Measurements from ENCODE around the gene RPS17.

Gene RPS17

DNA sequence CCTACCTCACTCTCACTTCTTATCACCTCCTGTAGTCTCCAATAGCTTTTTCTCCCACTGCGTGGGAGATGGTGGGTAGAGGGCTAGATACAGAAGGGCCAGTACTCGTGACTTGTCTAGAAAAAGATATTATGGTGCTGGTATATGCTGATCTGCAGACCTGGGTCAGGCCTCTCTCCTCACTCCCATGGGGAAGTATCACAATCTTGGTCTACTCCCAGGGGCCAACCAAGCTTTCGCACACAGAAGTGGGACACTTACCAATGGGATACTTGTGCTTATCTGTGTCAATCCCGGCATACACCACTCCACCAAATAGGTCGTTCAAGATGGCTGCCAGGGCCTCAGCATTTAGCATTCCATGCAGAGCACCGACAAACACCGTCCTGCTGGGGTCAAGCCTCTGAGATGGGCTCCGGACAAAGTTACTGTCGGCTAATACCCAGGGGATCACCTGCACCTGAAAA, 9.0 kb upstream of the RPS17 start:
- Histone ChIP-seq H3K36me3 (peaks cover 4 to 19% (median 17%) of the 10 kb centered on the region in 3 donors), H3K4me1 (no peaks in the 10 kb centered on the region), H3K27me3 (no peaks in the 10 kb centered on the region), H3K4me3 (no peak overlapping the region), H3K27ac (no peak overlapping the region), H3K9me3 (no peaks in the 10 kb centered on the region)
- intact Hi-C loops (cut with DNase I; ENCODE audit: low total_unique reads) = loop anchor here (10.0 kb wide), 2 partner anchors 96 to 656 kb away; partner anchors contain the start of genes CPEB1 and HDGFL3
- TF ChIP-seq, protein P1, sequence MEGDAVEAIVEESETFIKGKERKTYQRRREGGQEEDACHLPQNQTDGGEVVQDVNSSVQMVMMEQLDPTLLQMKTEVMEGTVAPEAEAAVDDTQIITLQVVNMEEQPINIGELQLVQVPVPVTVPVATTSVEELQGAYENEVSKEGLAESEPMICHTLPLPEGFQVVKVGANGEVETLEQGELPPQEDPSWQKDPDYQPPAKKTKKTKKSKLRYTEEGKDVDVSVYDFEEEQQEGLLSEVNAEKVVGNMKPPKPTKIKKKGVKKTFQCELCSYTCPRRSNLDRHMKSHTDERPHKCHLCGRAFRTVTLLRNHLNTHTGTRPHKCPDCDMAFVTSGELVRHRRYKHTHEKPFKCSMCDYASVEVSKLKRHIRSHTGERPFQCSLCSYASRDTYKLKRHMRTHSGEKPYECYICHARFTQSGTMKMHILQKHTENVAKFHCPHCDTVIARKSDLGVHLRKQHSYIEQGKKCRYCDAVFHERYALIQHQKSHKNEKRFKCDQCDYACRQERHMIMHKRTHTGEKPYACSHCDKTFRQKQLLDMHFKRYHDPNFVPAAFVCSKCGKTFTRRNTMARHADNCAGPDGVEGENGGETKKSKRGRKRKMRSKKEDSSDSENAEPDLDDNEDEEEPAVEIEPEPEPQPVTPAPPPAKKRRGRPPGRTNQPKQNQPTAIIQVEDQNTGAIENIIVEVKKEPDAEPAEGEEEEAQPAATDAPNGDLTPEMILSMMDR (IDR thresholded peaks at IDR 0.05) = no peak
- DNase-seq = no peak

DNA sequence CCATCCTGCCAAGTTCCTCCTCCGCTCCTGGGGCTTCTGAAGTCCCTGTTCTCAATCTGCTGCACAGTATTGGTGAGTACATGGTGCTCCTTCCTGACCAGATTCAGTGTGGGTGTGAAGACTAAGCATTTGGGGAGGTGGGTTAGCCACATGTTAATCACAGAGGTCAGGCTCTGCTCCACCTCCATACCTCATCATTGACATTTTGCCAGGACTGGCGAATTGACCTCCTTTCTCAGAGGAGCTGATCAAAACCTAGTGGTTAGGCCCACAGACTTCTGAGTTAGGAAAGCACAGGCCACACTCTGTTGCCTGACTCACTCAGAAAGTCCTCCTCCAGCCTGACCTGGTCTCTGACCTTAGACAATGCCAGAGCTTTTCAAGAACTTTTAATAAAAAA, 8.4 kb upstream of the RPS17 start:
- peaks cover 4 to 19% (median 17%) of the 10 kb centered on the region in 3 donors for H3K36me3 ChIP-seq

DNA sequence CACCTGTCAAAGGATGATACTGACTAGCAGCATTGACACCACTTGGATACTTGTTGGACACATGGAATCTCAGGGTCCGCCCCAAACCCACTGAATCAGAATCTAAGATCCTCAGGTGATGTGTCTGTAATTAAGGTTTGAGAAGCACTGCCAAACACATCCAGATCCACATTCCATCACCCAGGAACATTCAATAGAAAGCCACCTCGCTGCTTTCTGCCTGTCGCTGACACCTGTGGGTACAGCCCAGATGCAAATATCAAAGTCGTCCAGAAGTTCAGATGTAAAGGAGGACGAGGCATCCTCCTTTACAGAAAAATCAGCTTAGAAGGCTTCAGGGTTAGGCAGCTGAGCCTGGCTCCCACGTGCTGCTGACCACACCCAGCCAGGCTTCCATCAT, 5.2 kb upstream of the RPS17 start:
- TF ChIP-seq, protein P1 (IDR thresholded peaks at IDR 0.05) = no peak
- intact Hi-C loops (cut with DNase I; ENCODE audit: low total_unique reads) = loop anchor here (10.0 kb wide), 2 partner anchors 99 to 659 kb away; partner anchors contain the start of genes CPEB1 and HDGFL3
- no peak overlapping the region for H3K4me3 ChIP-seq
- H3K4me1 ChIP-seq = peaks cover 0 to 5% (median 2%) of the 10 kb centered on the region in 4 donors
- H3K27ac ChIP-seq = no peak overlapping the region
- no peak for DNase-seq
- H3K36me3 ChIP-seq = peaks cover 0 to 9% (median 8%) of the 10 kb centered on the region in 3 donors
- no peaks in the 10 kb centered on the region for H3K27me3 ChIP-seq
- H3K9me3 ChIP-seq = no peaks in the 10 kb centered on the region

More for the DNA sequence above, 8.4 kb upstream of the RPS17 start:
- H3K9me3 ChIP-seq = no peaks in the 10 kb centered on the region
- no peaks in the 10 kb centered on the region for H3K4me1 ChIP-seq
- H3K27ac ChIP-seq = no peak overlapping the region
- H3K4me3 ChIP-seq = no peak overlapping the region
- no peaks in the 10 kb centered on the region for H3K27me3 ChIP-seq
- no peak for DNase-seq
- TF ChIP-seq, protein P1 (IDR thresholded peaks at IDR 0.05) = no peak
- intact Hi-C loops (cut with DNase I; ENCODE audit: low total_unique reads) = loop anchor here (10.0 kb wide), 2 partner anchors 96 to 656 kb away; partner anchors contain the start of genes CPEB1 and HDGFL3

DNA sequence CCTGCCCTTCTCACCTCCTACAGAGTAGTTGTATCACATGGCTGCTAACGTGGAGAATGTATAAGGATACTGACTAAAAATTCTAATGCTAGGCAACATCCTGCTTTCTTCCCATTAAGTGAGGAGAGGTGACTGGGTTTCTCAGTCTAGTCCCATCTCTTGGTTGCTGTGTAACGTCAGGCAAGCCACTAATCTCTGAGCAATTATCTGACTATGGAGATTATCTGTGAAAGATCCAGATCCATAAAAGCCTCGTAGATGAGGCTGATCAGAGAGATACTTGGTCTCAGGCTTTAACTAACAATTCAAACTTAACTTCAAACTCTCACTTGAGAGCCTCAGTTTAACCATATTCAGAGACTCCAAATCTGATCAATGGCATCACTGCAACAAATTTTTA, 4.7 kb upstream of the RPS17 start:
- TF ChIP-seq, protein P1 (IDR thresholded peaks at IDR 0.05) = no peak
- intact Hi-C loops (cut with DNase I; ENCODE audit: low total_unique reads) = loop anchor here (10.0 kb wide), 2 partner anchors 100 to 660 kb away; partner anchors contain the start of genes CPEB1 and HDGFL3
- no peaks in the 10 kb centered on the region for H3K27me3 ChIP-seq

DNA sequence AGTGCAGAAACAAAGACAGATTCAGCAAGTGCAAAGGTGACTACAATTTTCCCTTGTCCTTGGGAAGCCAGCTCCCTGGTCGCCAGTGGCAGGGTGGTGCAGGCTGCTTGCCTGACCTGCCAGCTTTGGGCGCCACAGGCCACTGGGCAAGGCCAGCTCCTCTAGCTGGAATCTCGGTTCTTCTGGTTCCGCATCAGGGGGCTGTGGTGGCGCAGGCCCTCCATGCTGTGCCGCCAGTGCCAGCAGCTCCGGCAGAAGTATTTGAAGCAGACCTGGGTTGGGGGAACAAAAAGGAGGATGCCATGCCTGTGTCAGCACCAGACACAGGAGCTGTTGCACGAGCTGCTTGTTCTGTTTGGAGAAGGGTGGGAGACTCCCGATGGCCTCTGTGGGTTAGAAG, 4.2 kb upstream of the RPS17 start:
- no peaks in the 10 kb centered on the region for H3K9me3 ChIP-seq
- TF ChIP-seq, protein P1 (IDR thresholded peaks at IDR 0.05) = no peak
- H3K27me3 ChIP-seq = no peaks in the 10 kb centered on the region
- no peak for DNase-seq
- peaks cover 0 to under 1% (median 0%) of the 10 kb centered on the region in 3 donors for H3K36me3 ChIP-seq
- no peak overlapping the region for H3K27ac ChIP-seq
- no peak overlapping the region for H3K4me3 ChIP-seq
- intact Hi-C loops (cut with DNase I; ENCODE audit: low total_unique reads) = loop anchor here (10.0 kb wide), 2 partner anchors 100 to 660 kb away; partner anchors contain the start of genes CPEB1 and HDGFL3
- H3K4me1 ChIP-seq = peaks cover 0 to 7% (median 4%) of the 10 kb centered on the region in 4 donors

More for the DNA sequence above, 4.7 kb upstream of the RPS17 start:
- no peak overlapping the region for H3K4me3 ChIP-seq
- H3K9me3 ChIP-seq = no peaks in the 10 kb centered on the region
- DNase-seq = no peak
- peaks cover 0 to 6% (median 3%) of the 10 kb centered on the region in 3 donors for H3K36me3 ChIP-seq
- peaks cover 0 to 5% (median 2%) of the 10 kb centered on the region in 4 donors for H3K4me1 ChIP-seq
- no peak overlapping the region for H3K27ac ChIP-seq
